Measurements from ENCODE around the gene ARPC1B. TPM values are rescaled to one million over a fixed set of nuclear protein-coding genes. Genes with fewer than 3 reads are reported as not detected.

The ARPC1B gene
- total and polyA plus RNA-seq, 2 of the 4 experiments (the other 2 are of a cell fraction): 351 to 488 TPM

- no CpG with 5 or more reads among the region's 3 CpGs for WGBS, 2 experiments (ENCODE audit: extremely low coverage in 2 of 2, insufficient read length in 1 of 2)
- H3K9me3 ChIP-seq (ENCODE audit: control insufficient read depth, insufficient read depth, low read length): no peaks in the 10 kb centered on the region
- no TSS peak for BruUV-seq (replicated peaks)
- peaks cover 25 to 38% of the 10 kb centered on the region in 2 experiments for H3K79me1 ChIP-seq (ENCODE audit: low read depth in 1 of 2, low read length in 2 of 2)
- no peak overlapping the region for H2BK20ac ChIP-seq (ENCODE audit: low read depth, low read length)
- no peak overlapping the region for H2AFZ ChIP-seq (replicated peaks; ENCODE audit: low read length, poor library complexity)
- no peak overlapping the region for H2AK9ac ChIP-seq (replicated peaks; ENCODE audit: low read depth, low read length, poor library complexity)
- H4K91ac ChIP-seq (ENCODE audit: insufficient read depth, low read depth, low read length): no peak overlapping the region
- no peak overlapping the region for H3K27ac ChIP-seq (ENCODE audit: insufficient read depth, low read length)
- H4K5ac ChIP-seq (ENCODE audit: low read depth, low read length): no peak overlapping the region
- no peak overlapping the region for H2BK5ac ChIP-seq (ENCODE audit: low read depth, low read length, poor library complexity, severe bottlenecking)
- H3K14ac ChIP-seq (replicated peaks; ENCODE audit: low read depth, low read length): no peak overlapping the region
- CTCF ChIA-PET: interaction anchor here (1.4 kb wide), 1 partner anchor 8 kb away, joined by 6 read pairs; no protein-coding TSS in a partner anchor
- H3K4me1 ChIP-seq (ENCODE audit: control insufficient read depth, insufficient read depth, low read length): peaks cover 2% of the 10 kb centered on the region; the same call in 1 of the 2 replicates
- H3K4ac ChIP-seq (ENCODE audit: low read depth, low read length): no peak overlapping the region
- dilution Hi-C loops (cut with HindIII; ENCODE audit: low sequenced_read_pairs, unreplicated experiment) (no loop called here), in situ Hi-C loops (cut with MboI; ENCODE audit: low sequenced_read_pairs) (no loop called here), intact Hi-C loops (cut with micrococcal nuclease) (no loop called here)
- H4K20me1 ChIP-seq (ENCODE audit: insufficient read depth, low read length): peaks cover 12% of the 10 kb centered on the region; the same call in 1 of the 2 replicates
- no peak overlapping the region for H2BK15ac ChIP-seq (ENCODE audit: low read depth, low read length)
- no peak for ATAC-seq (ENCODE audit: low read depth)
- no peaks in the 10 kb centered on the region for H3K27me3 ChIP-seq (ENCODE audit: control insufficient read depth, insufficient read depth, low read length)
- POLR2A ChIA-PET (ENCODE audit: unreplicated experiment): no interaction called here
- H3K4me3 ChIP-seq (ENCODE audit: insufficient read depth, low read depth, low read length): no peak overlapping the region
- H3K18ac ChIP-seq (ENCODE audit: low read depth, low read length): no peak overlapping the region
- no peak overlapping the region for H2AK5ac ChIP-seq (ENCODE audit: low read depth, low read length)
- DNase-seq: no peak
- no peak overlapping the region for H2BK120ac ChIP-seq (ENCODE audit: low read depth, low read length)
- H3K23ac ChIP-seq (ENCODE audit: low read depth, low read length): no peak overlapping the region
- no peak overlapping the region for H3K4me2 ChIP-seq (ENCODE audit: low read depth, low read length)
- H4K8ac ChIP-seq (ENCODE audit: low read depth in 2 of 2, low read length in 2 of 2): no peak overlapping the region
- H3K9ac ChIP-seq (ENCODE audit: low read depth, low read length): no peak overlapping the region
- peaks cover 39% of the 10 kb centered on the region for H3K36me3 ChIP-seq (ENCODE audit: control insufficient read depth, insufficient read depth, low read length)
- peaks cover 6% of the 10 kb centered on the region; the same call in 1 of the 2 replicates for H3K9me1 ChIP-seq (ENCODE audit: insufficient read depth, low read length)
- TF ChIP-seq MAFK (IDR thresholded peaks at IDR 0.05; ENCODE audit: low read depth, low read length) (peak; percentile 59), RFX5 (IDR thresholded peaks at IDR 0.05; ENCODE audit: low read depth, low read length) (no peak), MAZ (IDR thresholded peaks at IDR 0.05; ENCODE audit: borderline replicate concordance, low read depth, low read length) (no peak), ELK1 (IDR thresholded peaks at IDR 0.05; ENCODE audit: borderline replicate concordance, low read depth, low read length) (no peak), CEBPB (IDR thresholded peaks at IDR 0.05; ENCODE audit: low read depth, low read length) (no peak), RAD21 (IDR thresholded peaks at IDR 0.05; ENCODE audit: low read length) (no peak)
- no peak overlapping the region for H3K56ac ChIP-seq (ENCODE audit: extremely low read depth, insufficient read depth, low read length)
These were observed 34.9 kb upstream of the ARPC1B start for GRCh38 chr7:99339595-99339994.
